HG03432 (cell line): ENCODE data around the gene WDR74.
"Not testable (repeated sequence)": the region's sequence is repeated elsewhere in the genome, so short reads cannot be mapped to it uniquely, and the experiment has no call there.

Source experiments
- ATAC-seq: cut with Tn5 transposase; IDR thresholded peaks from one replicate; pipeline ENCODE4 v1.9.1; 2021; ENCODE audit warnings: mild to moderate bottlenecking, moderate library complexity; ENCODE audit not compliant: unreplicated experiment

WDR74 gene

GRCh38 chr11:62860835-62861563, 21.6 kb upstream of the WDR74 start:
- ATAC-seq: no peak

GRCh38 chr11:62859281-62859703, 19.9 kb upstream of the WDR74 start:
- ATAC-seq: not testable (repeated sequence)

GRCh38 chr11:62858201-62858600, 18.8 kb upstream of the WDR74 start:
- no peak for ATAC-seq

GRCh38 chr11:62857541-62857982, 18.2 kb upstream of the WDR74 start:
- no peak for ATAC-seq

GRCh38 chr11:62856333-62856895, 17.0 kb upstream of the WDR74 start:
- peak; percentile 13 for ATAC-seq

GRCh38 chr11:62855571-62856332, 16.4 kb upstream of the WDR74 start:
- ATAC-seq: peak; percentile 88

- ATAC-seq: no peak
Observed at GRCh38 chr11:62854825-62855570, 15.6 kb upstream of the WDR74 start.

- no peak for ATAC-seq
Observed at GRCh38 chr11:62854013-62854824, 14.8 kb upstream of the WDR74 start.

- ATAC-seq: no peak
Observed at GRCh38 chr11:62853279-62853965, 14.0 kb upstream of the WDR74 start.

GRCh38 chr11:62852523-62853188, 13.3 kb upstream of the WDR74 start:
- ATAC-seq: no peak

- no peak for ATAC-seq
Observed at GRCh38 chr11:62851807-62852522, 12.6 kb upstream of the WDR74 start.

GRCh38 chr11:62850911-62851806, 11.8 kb upstream of the WDR74 start:
- ATAC-seq: no peak

GRCh38 chr11:62847767-62848314, 8.5 kb upstream of the WDR74 start:
- ATAC-seq: no peak

GRCh38 chr11:62846177-62846576, 6.8 kb upstream of the WDR74 start:
- ATAC-seq: no peak

- no peak for ATAC-seq
Observed at GRCh38 chr11:62844154-62844553, 4.8 kb upstream of the WDR74 start.

GRCh38 chr11:62843466-62843865, 4.1 kb upstream of the WDR74 start:
- no peak for ATAC-seq

GRCh38 chr11:62842891-62843290, 3.5 kb upstream of the WDR74 start:
- not testable (repeated sequence) for ATAC-seq
